Mammary epithelial cell (primary cell): ENCODE measurements around the gene ERP44.

Source experiments
- CTCF ChIP-seq, 2 donors: IDR thresholded peaks in 1 of 2; conservative IDR thresholded peaks in 1 of 2; 2 replicates each; pipeline ENCODE4 v1.5.1; 2011 to 2012; ENCODE audit warnings: inconsistent platforms in 2 of 2, low read length in 2 of 2, mild to moderate bottlenecking in 2 of 2, control low read depth in 1 of 2, low read depth in 1 of 2; ENCODE audit not compliant: insufficient read depth in 1 of 2; ENCODE audit errors: extremely low read depth in 1 of 2
- EZH2 ChIP-seq: IDR thresholded peaks from 2 replicates; pipeline ENCODE4 v1.6.1; 2012; ENCODE audit warnings: low read length, inconsistent platforms, borderline replicate concordance

GRCh38 chr9:99954819-99955218 is 144.0 kb downstream of the ERP44 start:
- TF ChIP-seq CTCF (conservative IDR thresholded peaks at IDR 0.05 in 1 of 2, IDR thresholded peaks at IDR 0.05 in 1 of 2; ENCODE audit: extremely low read depth in 1 of 2, insufficient read depth in 1 of 2, low read depth in 1 of 2, low read length in 2 of 2): no peak
- no peak for TF ChIP-seq EZH2
